ENCODE data around the gene KIF9.
"Not testable (repeated sequence)": the region's sequence is repeated elsewhere in the genome, so short reads cannot be mapped to it uniquely, and the experiment has no call there.

The KIF9 gene, protein sequence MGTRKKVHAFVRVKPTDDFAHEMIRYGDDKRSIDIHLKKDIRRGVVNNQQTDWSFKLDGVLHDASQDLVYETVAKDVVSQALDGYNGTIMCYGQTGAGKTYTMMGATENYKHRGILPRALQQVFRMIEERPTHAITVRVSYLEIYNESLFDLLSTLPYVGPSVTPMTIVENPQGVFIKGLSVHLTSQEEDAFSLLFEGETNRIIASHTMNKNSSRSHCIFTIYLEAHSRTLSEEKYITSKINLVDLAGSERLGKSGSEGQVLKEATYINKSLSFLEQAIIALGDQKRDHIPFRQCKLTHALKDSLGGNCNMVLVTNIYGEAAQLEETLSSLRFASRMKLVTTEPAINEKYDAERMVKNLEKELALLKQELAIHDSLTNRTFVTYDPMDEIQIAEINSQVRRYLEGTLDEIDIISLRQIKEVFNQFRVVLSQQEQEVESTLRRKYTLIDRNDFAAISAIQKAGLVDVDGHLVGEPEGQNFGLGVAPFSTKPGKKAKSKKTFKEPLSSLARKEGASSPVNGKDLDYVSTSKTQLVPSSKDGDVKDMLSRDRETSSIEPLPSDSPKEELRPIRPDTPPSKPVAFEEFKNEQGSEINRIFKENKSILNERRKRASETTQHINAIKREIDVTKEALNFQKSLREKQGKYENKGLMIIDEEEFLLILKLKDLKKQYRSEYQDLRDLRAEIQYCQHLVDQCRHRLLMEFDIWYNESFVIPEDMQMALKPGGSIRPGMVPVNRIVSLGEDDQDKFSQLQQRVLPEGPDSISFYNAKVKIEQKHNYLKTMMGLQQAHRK

DNA sequence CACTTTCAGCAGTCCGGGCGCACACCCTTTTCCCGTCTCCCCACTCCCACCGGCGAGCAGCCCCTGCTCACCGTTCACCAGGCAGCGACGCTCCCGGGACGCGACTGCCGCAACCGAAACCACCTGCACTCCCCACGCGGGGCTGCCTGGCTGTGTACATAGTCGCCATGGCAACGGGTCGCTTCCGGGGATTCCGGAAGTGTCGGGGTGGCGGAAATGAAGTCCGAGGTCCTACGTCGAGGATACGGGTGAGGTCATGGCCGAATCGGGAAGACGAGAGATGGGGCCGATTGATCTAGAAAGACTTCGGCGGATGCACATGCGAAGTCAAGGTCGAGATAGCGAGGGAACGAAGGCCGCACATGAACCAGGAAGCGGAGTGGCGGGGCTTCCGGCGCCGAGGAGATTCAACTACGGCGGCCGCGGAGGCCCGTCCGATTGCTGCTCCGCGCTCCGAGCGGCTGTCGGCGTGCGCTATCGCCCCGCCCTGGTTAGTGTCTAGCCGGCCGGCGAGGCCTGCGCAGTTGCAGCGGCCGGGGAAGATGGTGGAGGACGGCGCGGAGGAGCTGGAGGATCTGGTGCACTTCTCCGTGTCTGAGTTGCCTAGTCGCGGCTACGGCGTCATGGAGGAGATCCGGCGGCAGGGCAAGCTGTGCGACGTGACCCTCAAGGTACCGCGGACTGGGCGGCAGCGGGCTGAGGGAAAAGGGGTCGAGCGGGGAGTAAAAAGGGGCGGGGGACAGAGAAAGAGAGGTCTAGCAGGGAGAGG lies at the start of gene KIF9, which contains the start of gene KLHL18:
KIF9 (minus strand) TSS at position 376 of the 769 bp plus-strand sequence. CDS start 5,425 bp downstream, outside the sequence.
KLHL18 (plus strand) TSS at position 521 of the 769 bp plus-strand sequence; CDS start at position 543, 22 bp downstream.
- DNase-seq (ENCODE audit: low spot score) = peak; percentile 96

GRCh38 chr3:47324278-47324865 lies 41.8 kb upstream of the KIF9 start:
- DNase-seq (ENCODE audit: low spot score) = peak; percentile 89

GRCh38 chr3:47323431-47324277 lies 41.1 kb upstream of the KIF9 start:
- no peak for DNase-seq (ENCODE audit: low spot score)

DNA sequence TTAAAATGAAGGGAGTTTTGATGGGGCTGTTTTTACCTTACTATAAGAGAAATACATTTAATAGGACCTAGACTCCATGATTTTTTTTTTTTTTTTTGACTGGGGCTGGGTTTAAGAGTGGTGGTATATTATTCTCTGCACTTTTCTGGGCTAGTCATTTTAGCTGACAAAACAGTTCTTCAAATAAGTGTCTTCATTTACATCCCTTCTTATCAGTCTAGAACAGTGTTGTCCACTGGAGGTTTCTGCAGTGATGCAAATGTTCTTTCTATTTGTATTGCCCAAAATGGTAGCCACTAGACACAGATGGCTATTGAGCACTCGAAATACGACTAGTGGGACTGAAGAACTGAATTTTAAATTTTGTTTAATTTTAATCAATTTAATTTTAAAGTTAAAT lies 37.4 kb upstream of the KIF9 start:
- no peak for DNase-seq (ENCODE audit: low spot score)

DNA sequence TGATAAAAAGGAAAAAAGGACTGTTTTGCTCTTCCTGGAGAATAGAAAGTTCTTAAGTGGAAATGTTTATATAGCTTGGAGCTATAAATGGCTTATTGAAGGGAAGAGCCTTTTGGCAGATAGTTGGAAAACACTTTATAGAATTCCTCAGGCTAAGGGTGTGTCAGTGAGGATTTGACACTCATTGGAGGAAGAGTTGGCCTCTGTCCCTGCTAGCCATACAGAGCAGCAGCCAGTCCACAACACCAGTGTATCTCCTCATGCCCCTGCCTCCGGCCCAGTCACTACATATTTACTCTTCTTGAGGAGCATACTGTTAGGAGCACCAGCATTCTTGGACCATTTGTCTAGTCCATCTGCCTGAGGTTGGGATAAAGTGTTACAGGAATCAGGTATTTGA lies 36.3 kb upstream of the KIF9 start:
- DNase-seq (ENCODE audit: low spot score) = no peak

GRCh38 chr3:47316151-47316550 lies 33.6 kb upstream of the KIF9 start:
- DNase-seq (ENCODE audit: low spot score) = not testable (repeated sequence)

GRCh38 chr3:47315069-47315647 lies 32.6 kb upstream of the KIF9 start:
- DNase-seq (ENCODE audit: low spot score) = no peak

- DNase-seq (ENCODE audit: low spot score) = no peak
Observed at GRCh38 chr3:47314056-47314764, 31.6 kb upstream of the KIF9 start.

GRCh38 chr3:47313341-47314055 lies 30.9 kb upstream of the KIF9 start:
- no peak for DNase-seq (ENCODE audit: low spot score)

DNA sequence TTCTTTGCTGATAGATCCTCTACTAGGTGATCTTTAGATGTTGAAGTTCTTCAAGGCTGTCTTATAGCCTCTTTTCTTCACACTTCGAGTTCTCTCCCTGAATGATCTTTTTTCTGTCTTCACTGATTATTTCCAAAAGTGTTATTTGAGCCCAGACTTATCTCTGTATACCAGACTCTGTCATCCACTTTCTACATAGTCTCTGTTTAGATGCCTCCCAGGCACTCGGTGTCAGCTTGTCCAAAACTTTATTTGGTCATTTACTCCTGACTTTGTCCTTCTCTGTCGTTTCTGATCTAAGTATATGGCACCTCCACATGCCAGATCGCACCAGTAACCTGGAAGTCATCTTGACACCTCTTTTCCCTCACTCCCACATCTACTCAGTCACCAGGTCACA lies 27.8 kb upstream of the KIF9 start:
- no peak for DNase-seq (ENCODE audit: low spot score)

DNA sequence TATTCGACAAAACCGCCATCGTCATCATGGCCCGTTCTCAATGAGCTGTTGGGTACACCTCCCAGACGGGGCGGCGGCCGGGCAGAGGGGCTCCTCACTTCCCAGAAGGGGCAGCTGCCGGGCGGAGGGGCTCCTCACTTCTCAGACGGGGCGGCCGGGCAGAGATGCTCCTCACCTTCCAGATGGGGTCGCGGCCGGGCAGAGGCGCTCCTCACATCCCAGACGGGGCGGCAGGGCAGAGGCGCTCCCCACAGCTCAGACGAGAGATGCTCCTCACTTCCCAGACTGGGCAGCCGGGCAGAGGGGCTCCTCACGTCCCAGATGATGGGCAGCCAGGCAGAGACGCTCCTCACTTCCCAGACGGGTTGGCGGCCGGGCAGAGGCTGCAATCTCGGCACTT lies 26.6 kb upstream of the KIF9 start:
- DNase-seq (ENCODE audit: low spot score) = not testable (repeated sequence)

- DNase-seq (ENCODE audit: low spot score) = no peak
Observed at GRCh38 chr3:47306022-47306421, 23.4 kb upstream of the KIF9 start.

GRCh38 chr3:47301456-47301855 lies 18.9 kb upstream of the KIF9 start:
- DNase-seq (ENCODE audit: low spot score) = no peak

DNA sequence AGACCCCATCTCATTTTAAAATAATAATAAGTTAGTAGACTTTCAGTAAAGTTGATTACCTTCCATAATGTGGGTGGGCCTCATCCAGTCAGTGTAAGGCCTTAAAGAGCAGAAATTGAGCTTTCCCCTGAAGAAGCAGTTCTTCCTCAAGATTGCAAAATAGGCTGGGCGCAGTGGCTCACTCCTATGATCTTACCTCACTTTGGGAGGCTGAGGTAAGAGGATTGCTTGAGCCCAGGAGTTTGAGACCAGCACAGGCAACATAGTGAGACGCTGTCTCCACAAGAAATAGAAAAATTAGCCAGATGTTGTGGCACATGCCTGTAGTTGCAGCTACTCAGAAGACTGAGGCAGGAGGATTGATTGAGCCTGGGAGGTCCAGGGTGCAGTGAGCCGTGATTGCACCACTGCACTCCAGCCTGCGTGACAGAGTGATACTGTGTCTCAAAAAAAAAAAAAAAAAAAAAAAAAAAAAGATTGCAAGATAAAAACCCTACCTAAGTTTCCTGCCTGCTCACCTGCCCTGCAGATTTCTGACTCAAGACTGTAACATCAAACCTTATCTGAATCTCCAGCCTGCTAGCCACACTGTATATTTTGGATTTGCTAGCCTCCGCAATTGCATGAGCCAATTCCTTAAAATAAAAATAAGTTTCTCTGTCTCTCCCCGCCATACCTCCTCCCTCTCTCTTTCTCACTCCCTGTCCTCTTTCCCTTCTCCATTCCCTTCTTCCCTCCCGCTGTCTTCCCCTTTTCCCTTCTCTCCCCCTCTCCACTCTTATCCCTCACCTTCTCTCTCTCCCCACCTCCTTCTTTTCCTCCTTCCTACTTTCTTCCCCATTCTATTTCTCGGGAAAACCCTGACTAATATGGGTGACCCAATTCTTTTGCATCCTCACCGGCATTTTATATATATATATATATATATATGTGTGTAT lies 17.1 kb upstream of the KIF9 start:
- no peak for DNase-seq (ENCODE audit: low spot score)

- no peak for DNase-seq (ENCODE audit: low spot score)
Observed at GRCh38 chr3:47298439-47298838, 15.8 kb upstream of the KIF9 start.

DNA sequence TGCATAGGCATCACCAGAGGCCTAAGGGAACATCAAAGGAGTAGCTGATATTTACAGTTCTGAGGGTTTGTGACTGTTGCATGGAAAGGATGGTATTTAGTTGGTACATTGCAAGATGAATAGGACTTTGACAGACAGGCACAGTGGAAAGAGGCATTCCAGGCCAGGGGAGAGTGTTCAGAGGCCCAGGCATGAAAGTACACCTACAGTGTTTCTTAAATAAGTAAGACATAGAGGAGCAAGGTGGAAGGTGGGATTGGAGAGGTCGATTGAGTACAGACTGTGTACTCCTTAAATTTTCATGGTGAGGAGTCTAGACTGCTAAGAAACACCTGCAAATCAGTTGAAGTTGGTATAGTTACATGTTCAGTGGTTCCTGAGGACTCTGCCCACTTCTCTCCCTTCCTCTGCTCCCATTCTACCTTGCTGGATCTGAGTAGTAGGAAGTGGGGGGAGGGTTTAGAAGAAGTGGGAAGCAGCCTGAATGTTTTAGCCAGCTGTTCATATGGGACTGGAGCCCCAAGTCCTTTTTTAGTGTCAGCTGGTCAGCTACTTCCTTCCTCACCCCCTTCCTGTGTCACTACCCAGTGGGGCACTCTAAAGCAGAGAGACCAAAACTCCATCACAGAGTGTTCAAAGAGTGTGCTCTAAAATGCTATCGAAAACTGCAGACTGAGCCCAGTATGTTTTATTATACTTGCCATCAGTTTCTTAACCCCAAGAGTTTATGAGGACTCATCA lies 14.1 kb upstream of the KIF9 start:
- no peak for DNase-seq (ENCODE audit: low spot score)

GRCh38 chr3:47295976-47296375 lies 13.4 kb upstream of the KIF9 start:
- DNase-seq (ENCODE audit: low spot score) = no peak
